H1 (cell line): ENCODE measurements around the gene ZBTB20. TPM values are rescaled to one million over a fixed set of nuclear protein-coding genes. Genes with fewer than 3 reads are reported as not detected.

Experiments
- ATF2 ChIP-seq: IDR thresholded peaks from 2 replicates; pipeline ENCODE4 v1.6.1; 2012; ENCODE audit warnings: low read length, inconsistent platforms
- BCL11A ChIP-seq, 2 experiments: IDR thresholded peaks; one replicate each; pipeline ENCODE4 v1.6.1; 2011; ENCODE audit warnings: low read depth in 2 of 2, low read length in 2 of 2, mild to moderate bottlenecking in 2 of 2
- BRCA1 ChIP-seq: IDR thresholded peaks from 2 replicates; pipeline ENCODE4 v1.6.1; 2012; ENCODE audit warnings: low read depth, low read length, improper control_type of control experiment
- CEBPB ChIP-seq: IDR thresholded peaks from 2 replicates; pipeline ENCODE4 v1.6.1; 2012; ENCODE audit warnings: low read depth, low read length
- E2F6 ChIP-seq: IDR thresholded peaks from 2 replicates; pipeline ENCODE4 v1.6.1; 2012; ENCODE audit warnings: inconsistent platforms
- EGR1 ChIP-seq: IDR thresholded peaks from 2 replicates; pipeline ENCODE4 v1.6.1; 2011; ENCODE audit warnings: low read depth, low read length, borderline replicate concordance
- GABPA ChIP-seq: IDR thresholded peaks from 2 replicates; pipeline ENCODE4 v1.6.1; 2011; ENCODE audit warnings: mild to moderate bottlenecking, low read length, moderate library complexity, borderline replicate concordance; ENCODE audit not compliant: insufficient read depth
- JUND ChIP-seq: IDR thresholded peaks from 2 replicates; pipeline ENCODE4 v1.6.1; 2011; ENCODE audit warnings: mild to moderate bottlenecking, improper control_type of control experiment, low read length
- MAX ChIP-seq: IDR thresholded peaks from 2 replicates; pipeline ENCODE4 v1.6.1; 2012; ENCODE audit warnings: inconsistent platforms
- NANOG ChIP-seq: IDR thresholded peaks from 2 replicates; pipeline ENCODE4 v1.6.1; 2011; ENCODE audit warnings: low read length, low read depth, mild to moderate bottlenecking, inconsistent platforms; ENCODE audit not compliant: insufficient read depth, poor library complexity, severe bottlenecking
- POLR2A ChIP-seq, 2 experiments: IDR thresholded peaks; 1 replicate in 1 of 2; 2 replicates in 1 of 2; pipeline ENCODE4 v1.6.1; 2011; ENCODE audit warnings: low read depth in 2 of 2, low read length in 2 of 2, mild to moderate bottlenecking in 2 of 2; ENCODE audit errors: control extremely low read depth in 1 of 2
- POU5F1 ChIP-seq: IDR thresholded peaks from 2 replicates; pipeline ENCODE4 v1.6.1; 2011; ENCODE audit warnings: low read depth, mild to moderate bottlenecking, low read length, moderate library complexity
- RFX5 ChIP-seq: IDR thresholded peaks from 2 replicates; pipeline ENCODE4 v1.6.1; 2011; ENCODE audit warnings: low read depth, low read length, improper control_type of control experiment, borderline replicate concordance
- RXRA ChIP-seq: IDR thresholded peaks from 2 replicates; pipeline ENCODE4 v1.6.1; 2011; ENCODE audit warnings: low read depth, mild to moderate bottlenecking, low read length, moderate library complexity; ENCODE audit not compliant: insufficient read depth
- SAP30 ChIP-seq: fragments of 300-600 bp; sonication (generic); IDR thresholded peaks from 2 replicates; pipeline ENCODE4 v1.7.1; 2012; ENCODE audit warnings: low read length, moderate library complexity, mild to moderate bottlenecking, inconsistent platforms; ENCODE audit not compliant: insufficient read depth, insufficient replicate concordance
- SIN3A ChIP-seq, 2 experiments: IDR thresholded peaks in 1 of 2; conservative IDR thresholded peaks in 1 of 2; 2 replicates each; pipeline ENCODE4 v1.6.1; 2011 to 2012; ENCODE audit warnings: low read length in 2 of 2, improper control_type of control experiment in 1 of 2, low read depth in 1 of 2, mild to moderate bottlenecking in 1 of 2
- SIX5 ChIP-seq: IDR thresholded peaks from 2 replicates; pipeline ENCODE4 v1.6.1; 2011; ENCODE audit warnings: mild to moderate bottlenecking, low read depth, low read length
- SP4 ChIP-seq: IDR thresholded peaks from 2 replicates; pipeline ENCODE4 v1.6.1; 2012; ENCODE audit warnings: low read length, inconsistent platforms
- SRF ChIP-seq: IDR thresholded peaks from 2 replicates; pipeline ENCODE4 v1.6.1; 2011; ENCODE audit warnings: mild to moderate bottlenecking, low read depth, low read length, moderate library complexity
- SUZ12 ChIP-seq: fragments of 200-600 bp; sonication (generic); IDR thresholded peaks from 2 replicates; pipeline ENCODE4 v1.6.1; 2012; ENCODE audit warnings: mild to moderate bottlenecking, inconsistent platforms, low read length, moderate library complexity, mixed read lengths
- TAF7 ChIP-seq: optimal IDR thresholded peaks from 2 replicates; pipeline ENCODE3; 2011; ENCODE audit warnings: low read depth, mild to moderate bottlenecking, inconsistent platforms, low read length, moderate library complexity, borderline replicate concordance
- TCF12 ChIP-seq: IDR thresholded peaks from 2 replicates; pipeline ENCODE4 v1.6.1; 2011; ENCODE audit warnings: low read depth, mild to moderate bottlenecking, low read length
- polyA plus RNA-seq, 7 experiments: library from polyadenylated mRNA; depleted of rRNA in 3 of 7; stranded (reverse) in 5 of 7; unstranded in 2 of 7; fragments of >200 nt in 5 of 7; fragments of 200-250 nt in 2 of 7; gene quantifications; 1 replicate in 5 of 7; 2 replicates in 1 of 7; 4 replicates in 1 of 7; pipeline versions ENCODE4 v1.2.1 to v1.2.3, GENCODE V29; 2011 to 2013; ENCODE audit warnings: missing spikeins in 2 of 7, mixed read lengths in 2 of 7
- total RNA-seq: library from RNA; stranded (reverse); fragmentation: NEBNext Ultra II Directional; extraction: Animal tissue kit (Norgen Biotek cat#: 25700); gene quantifications from 2 replicates; pipeline ENCODE4 v1.2.1, GENCODE V29; 2021

ZBTB20 gene
- total and polyA plus RNA-seq, 2 of the 8 experiments (the other 6 are each of a cell fraction or from before 2014, with no cell fraction given), result 0.35 to 1.3 TPM

GRCh38 chr3:115147329-115148141 lies 447 bp upstream of the ZBTB20 start (continued):
- TF ChIP-seq SIX5, result no peak
- peak in 1 of 2 experiments; percentile 67; a peak in 1 of 3 replicates for TF ChIP-seq POLR2A (IDR thresholded peaks at IDR 0.05; ENCODE audit: control extremely low read depth in 1 of 2, low read depth in 2 of 2, low read length in 2 of 2)
- TF ChIP-seq JUND, result no peak
- no peak for TF ChIP-seq SAP30
- no peak; the same call in 1 of the 2 replicates for TF ChIP-seq SP4
- TF ChIP-seq E2F6, result no peak; the same call in 1 of the 2 replicates
- TF ChIP-seq MAX, result no peak
- TF ChIP-seq BCL11A (IDR thresholded peaks at IDR 0.05; ENCODE audit: low read depth in 2 of 2, low read length in 2 of 2), result no peak
- TF ChIP-seq SUZ12, result no peak
- TF ChIP-seq EGR1, result no peak
- peak; percentile 1 for TF ChIP-seq NANOG
- no peak for TF ChIP-seq TAF7
- no peak for TF ChIP-seq TCF12
- TF ChIP-seq CEBPB, result no peak
- no peak for TF ChIP-seq RXRA
- no peak for TF ChIP-seq POU5F1
- TF ChIP-seq RFX5, result no peak
- TF ChIP-seq BRCA1, result no peak
- TF ChIP-seq ATF2, result no peak; the same call in 1 of the 2 replicates
- TF ChIP-seq SIN3A (conservative IDR thresholded peaks at IDR 0.05 in 1 of 2, IDR thresholded peaks at IDR 0.05 in 1 of 2; ENCODE audit: low read depth in 1 of 2, low read length in 2 of 2), result no peak
- no peak for TF ChIP-seq GABPA
- TF ChIP-seq SRF, result no peak
